GM19035 (cell line): ENCODE results near the gene IMPG1.
A peak's percentile ranks its signal among the peaks of the same experiment; 100 is the strongest.

Experiments
- ATAC-seq: cut with Tn5 transposase; IDR thresholded peaks from one replicate; pipeline ENCODE4 v1.9.1; 2021; ENCODE audit not compliant: unreplicated experiment

IMPG1 gene

DNA sequence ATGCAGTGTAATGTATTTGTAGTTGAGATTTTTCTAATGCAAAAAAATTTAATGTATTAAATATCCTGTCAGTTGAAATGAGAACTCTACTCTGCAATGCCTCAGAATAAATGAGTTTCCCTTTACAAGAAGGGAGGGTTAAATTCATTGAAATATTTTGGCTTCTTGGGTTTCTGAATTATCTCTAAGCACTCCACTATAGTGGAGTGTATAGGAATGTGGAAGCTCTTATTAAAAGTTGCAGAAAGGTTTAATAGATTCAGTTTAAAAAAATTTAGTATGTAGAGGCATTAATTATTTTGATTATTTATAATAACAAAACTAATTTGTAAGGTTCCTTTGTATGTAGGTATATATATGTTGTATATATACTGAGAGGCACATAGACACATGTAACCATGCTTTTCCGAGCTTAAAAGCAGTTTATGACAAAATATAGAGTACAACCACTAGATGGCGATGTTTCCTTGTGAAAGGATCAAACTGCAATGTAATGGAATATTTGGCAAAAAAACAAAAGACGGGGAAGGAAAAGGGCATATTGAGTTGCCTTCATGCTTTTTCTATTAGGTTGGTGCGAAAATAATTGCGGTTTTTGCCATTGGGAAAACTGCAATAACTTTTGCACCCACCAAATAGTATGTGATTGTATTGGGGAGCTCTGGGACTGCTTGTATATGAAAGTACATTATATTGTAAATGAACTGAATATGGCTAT lies 179.2 kb downstream of the IMPG1 start:
- ATAC-seq: peak; percentile 79

DNA sequence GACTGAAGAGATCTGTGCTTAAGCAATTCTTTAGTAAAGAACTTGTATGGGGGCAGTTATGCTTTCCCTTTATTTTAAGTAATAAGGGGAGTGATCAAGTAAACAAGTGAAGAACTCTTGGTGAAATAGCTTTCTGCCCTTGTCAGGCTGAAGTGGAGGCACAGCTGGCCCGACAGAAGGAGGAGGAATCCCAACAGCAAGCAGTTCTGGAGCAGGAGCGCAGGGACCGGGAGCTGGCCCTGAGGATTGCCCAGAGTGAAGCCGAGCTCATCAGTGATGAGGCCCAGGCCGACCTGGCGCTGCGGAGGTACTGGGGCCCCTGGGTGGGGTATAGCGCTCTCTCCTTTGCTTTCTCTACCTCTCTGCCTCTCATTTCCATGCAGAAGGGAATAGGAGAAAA lies 180.1 kb downstream of the IMPG1 start:
- ATAC-seq: no peak

DNA sequence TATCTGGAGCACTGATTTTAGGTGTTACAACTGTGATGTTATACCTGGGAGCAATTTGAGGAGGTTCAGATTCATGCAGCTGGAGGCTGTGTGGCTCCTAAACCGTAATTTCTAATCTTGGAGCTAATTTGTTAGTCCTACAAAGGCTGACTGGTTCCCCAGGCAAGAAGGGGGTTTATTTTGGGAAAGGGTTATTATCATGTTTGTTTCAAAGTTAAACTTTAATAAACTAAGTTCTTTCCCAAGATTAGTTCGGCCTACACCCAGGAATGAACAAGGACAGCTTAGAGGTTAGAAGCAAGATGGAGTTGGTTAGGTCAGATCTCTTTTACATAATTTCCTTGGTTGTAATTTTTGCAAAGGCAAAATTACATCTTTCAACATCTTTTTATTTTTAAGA lies 187.6 kb downstream of the IMPG1 start:
- ATAC-seq: no peak

DNA sequence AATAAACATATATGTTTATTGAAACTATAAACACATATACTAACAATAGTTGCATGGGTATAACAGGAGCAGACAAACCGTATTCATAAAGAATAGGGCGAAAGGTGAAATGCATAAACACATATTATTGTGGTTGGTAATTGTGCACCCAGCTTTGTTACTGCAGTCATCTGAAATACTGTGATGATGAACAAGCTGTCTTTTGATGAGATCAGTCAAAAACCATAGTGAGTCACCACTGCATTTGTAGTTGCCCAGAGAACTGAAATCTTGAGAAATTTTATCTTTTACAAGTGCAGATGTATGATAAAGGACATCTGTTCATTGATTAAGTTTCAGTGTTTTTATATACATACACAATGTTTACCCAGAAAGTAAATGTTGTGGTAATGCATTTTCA lies 189.7 kb downstream of the IMPG1 start:
- no peak for ATAC-seq

DNA sequence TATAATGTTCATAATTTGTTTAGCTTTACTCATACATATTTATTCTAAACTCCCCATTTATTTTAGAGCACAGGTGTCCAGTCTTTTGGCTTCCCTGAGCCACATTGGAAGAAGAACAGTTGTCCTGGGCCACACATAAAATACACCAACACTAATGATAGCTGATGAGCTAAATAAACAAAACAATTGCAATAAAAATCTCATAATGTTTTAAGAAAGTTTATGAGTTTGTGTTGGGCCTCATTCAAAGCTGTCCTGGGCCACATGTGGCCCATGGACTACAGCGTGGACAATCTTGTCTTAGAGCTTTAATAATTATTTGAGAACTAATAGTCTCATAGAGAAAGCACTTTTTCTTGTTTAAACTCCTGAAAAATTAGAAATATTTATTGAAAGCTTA lies 192.2 kb downstream of the IMPG1 start:
- no peak for ATAC-seq

DNA sequence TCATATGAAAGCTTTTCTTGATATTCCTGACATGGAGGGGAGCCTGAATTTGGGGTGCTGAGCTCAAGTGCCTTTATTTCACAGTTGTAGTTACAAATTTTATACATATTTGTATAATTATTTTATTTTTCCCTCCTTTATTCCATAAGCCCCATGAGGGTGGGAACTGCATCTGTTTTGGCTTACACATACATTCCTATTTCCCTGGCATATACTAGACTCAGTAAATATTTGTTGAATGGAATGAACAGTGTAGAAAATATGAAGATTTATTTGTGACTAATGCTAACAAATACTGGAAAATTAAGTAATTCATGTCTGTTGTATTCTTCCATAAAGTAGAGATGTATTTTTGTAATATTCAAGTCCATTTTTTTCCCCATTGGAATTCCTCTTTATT lies 196.3 kb downstream of the IMPG1 start:
- no peak for ATAC-seq

DNA sequence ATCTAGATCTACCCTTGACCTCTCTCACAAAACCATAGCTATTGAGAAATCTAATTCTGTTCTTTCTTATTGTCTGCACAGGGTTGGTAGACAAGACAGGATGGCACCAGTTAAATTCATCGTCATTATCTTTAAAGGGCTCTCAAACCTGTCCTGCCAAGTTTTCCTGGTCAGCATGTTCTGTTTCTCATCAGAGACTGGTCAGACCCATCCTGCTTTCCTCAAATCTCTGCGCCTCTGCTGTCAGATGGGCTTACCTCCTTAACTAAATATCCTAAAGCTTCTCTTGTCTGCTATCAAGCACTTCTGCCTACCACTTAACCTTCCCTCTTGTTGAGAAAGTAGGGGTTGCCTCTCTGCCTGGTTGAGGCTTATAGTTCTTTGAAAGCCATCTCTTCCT lies 198.2 kb downstream of the IMPG1 start:
- ATAC-seq: no peak
